Fibroblast of peridontal ligament (primary cell): ENCODE results near the gene SLC29A1.
"Not testable (repeated sequence)": the region's sequence is repeated elsewhere in the genome, so short reads cannot be mapped to it uniquely, and the experiment has no call there.

ENCODE experiments used
- DNase-seq: peaks from one replicate; pipeline ENCODE4 v3.0.0-alpha.2; 2010; ENCODE audit errors: extremely low read depth

Gene SLC29A1

DNA sequence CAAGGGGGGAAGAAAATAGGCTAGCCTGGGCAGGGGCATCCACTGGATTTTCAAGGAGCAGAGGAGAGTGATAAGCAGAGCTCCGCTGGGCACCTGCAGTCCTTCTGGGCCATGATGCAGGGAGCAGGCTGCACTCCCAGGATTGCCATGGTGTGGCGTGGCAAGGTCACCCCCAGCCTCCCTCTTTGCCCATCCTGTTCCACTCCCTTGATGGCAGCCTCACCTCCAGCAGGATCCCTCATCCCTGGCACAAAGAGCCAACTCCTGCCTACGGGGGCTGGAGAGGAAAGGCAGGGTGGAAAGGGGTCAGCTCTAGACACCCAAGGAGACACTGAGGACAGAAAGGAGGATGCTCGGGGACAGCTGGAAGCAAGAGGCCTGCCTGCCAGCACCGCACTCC lies 29.1 kb upstream of the SLC29A1 start:
- DNase-seq = no peak

GRCh38 chr6:44196351-44196750 lies 27.0 kb upstream of the SLC29A1 start:
- DNase-seq = not testable (repeated sequence)

DNA sequence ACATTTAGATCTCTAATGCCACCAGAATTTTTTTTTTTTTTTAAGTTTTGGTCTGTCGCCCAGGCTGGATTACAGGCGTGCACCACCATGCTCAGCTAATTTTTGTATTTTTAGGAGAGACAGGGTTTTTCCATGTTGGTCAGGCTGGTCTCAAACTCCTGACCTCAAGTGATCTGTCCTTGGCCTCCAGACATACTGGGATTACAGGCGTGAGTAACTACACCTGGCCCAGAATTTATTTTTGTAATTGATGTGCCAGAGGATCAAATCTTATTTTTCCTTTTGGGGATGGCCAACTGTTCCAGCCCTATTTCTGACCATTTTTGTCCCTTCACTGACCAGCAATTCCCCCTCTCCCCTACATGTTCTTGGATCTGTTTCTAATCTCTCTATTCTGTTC lies 24.7 kb upstream of the SLC29A1 start:
- no peak for DNase-seq

GRCh38 chr6:44199883-44200282 lies 23.5 kb upstream of the SLC29A1 start:
- DNase-seq = no peak

- DNase-seq = no peak
Measured at GRCh38 chr6:44201200-44201599, 22.2 kb upstream of the SLC29A1 start.

GRCh38 chr6:44201638-44202303 lies 21.6 kb upstream of the SLC29A1 start:
- no peak for DNase-seq

- no peak for DNase-seq
Measured at GRCh38 chr6:44202332-44202971, 20.9 kb upstream of the SLC29A1 start.

DNA sequence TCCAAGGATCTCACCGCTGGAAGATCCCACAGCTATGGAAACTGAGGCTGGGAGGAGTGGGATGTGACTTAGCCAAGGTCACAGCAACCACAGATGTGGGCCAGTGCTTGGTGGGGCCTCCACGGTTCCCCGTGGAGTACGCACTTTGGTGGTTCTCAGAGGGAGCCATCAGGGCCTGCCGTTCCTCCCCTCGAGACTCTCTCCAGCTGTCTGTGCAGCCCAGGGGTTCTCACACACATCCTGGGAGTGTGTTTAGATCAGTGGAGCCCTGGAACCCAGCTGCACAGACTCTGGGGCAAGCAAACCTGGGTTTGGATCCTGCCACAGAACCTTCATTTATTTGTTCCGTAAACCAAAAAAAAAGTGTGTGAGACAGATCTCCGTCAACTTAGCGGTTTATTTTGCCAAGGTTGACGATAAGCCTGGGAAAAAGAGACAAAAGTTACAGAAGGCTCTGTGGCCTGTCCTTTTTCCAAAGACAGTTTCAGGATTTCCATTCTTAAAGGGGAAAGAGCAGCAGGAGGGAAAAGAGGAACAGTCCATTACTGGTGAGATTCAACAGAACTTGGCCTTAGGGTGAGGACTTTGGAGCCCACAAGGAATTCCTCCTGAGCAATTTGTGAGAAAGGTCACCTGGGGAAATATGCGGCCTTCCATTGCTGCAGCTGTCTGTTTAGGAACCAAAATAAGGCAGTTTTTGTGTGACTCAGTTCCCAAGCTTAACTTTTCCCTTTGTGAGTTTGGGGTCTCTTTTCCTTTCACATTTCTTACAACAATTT lies 20.2 kb upstream of the SLC29A1 start:
- DNase-seq = no peak

DNA sequence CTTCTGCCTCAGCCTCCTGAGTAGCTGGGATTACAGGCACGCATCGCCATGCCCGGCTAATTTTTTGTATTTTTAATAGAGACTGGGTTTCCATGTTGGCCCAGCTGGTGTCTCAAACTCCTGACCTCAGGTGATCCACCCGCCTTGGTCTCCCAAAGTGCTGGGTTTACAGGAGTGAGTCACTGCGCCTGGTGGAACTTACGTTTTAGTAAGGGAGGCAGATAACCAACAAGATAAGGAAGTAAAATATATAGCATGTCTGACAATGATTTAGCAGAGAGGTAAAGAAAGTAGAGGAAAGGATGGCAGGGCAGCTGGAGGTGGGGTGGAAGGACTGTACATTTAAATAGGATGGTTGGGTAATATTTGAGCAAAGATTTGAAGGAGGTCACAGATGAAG lies 19.4 kb upstream of the SLC29A1 start:
- DNase-seq = no peak

- DNase-seq = no peak
Measured at GRCh38 chr6:44207966-44208365, 15.4 kb upstream of the SLC29A1 start.

DNA sequence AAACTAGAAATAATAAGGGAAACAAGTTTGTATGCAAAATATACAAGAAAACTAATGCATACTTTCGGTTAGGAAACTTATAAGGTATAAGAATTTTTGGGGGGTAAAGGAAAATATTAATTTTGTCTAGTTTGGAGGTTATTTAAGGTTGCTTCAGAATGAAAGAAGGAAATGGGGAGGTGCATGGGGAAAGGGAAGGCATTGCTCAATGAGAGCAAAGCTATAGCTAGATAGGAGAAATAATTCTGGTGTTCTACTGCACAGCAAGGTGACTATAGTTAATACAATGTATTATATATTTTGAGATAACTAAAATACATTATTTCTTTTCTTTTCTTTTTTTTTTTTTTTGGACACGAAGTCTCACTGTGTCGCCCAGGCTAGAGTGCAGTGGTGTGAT lies 12.1 kb upstream of the SLC29A1 start:
- no peak for DNase-seq

GRCh38 chr6:44214307-44214706 lies 9.1 kb upstream of the SLC29A1 start:
- no peak for DNase-seq

DNA sequence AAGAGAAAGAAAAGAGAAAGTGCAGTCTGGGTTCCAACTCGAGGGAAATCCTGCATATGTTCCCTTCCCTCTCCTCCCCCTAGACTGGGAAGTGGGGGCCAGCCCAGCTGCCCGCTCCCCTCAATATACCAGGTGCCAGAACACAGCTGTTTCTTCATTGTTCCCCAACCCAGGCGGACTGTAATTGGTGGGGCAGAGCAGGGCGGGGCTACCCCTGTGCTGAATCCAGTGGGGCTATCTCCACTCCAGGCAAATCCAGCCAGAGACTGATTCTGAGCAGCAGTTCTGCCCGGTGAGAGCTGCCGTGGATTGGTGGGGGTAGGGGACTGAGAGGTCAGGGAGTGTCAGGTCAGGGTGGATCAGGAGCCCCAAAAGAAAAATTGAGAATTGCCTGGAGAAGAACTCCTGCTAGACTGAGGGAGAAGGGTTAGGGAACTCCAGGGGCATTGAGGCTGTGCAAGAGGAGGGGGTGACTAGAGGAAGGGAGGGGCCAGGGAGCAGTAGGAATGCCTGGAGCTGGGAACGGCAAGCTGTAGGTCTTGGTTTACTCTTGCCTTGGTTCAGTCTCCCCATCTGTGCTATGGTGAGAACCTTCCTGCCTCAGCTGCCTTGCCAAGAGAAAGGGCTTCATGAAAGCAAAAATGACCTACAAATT lies 6.6 kb upstream of the SLC29A1 start, which contains the start of gene MYMX:
Gene MYMX (plus strand): TSS at position 250 of the 655 bp plus-strand sequence. CDS start 546 bp downstream, outside the sequence.
- no peak for DNase-seq

DNA sequence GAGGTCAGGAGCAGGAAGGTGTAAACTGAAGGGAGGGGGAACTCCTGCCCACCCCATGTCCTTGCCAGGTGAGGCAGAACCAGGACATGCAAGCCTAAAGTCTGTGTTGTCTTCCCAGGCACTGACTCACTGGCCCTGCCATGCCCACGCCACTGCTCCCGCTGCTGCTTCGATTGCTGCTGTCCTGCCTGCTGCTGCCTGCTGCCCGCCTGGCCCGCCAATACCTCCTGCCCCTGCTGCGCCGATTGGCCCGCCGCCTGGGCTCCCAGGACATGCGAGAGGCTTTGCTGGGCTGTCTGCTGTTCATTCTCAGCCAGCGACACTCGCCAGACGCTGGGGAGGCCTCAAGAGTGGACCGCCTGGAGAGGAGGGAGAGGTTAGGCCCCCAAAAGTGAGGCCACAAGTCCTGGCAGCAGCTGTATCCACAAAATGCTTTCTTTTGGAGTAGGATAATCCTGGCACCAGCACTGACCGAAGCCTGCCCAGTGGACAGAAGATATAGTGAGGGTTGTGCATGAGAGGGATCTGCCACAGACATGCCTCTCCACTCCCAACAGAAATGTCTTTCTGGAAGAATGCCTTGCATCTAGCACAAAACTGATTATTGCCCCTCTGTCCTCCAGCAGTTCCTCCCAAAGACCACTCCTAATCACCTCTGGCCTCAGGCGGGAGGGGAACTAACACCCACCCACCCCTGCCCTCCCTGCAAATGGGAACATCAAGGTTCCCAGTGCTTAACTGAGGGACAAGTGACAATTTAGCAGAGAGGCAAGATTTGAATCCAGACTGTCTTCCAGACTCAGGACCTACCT lies 5.9 kb upstream of the SLC29A1 start:
- DNase-seq = no peak

DNA sequence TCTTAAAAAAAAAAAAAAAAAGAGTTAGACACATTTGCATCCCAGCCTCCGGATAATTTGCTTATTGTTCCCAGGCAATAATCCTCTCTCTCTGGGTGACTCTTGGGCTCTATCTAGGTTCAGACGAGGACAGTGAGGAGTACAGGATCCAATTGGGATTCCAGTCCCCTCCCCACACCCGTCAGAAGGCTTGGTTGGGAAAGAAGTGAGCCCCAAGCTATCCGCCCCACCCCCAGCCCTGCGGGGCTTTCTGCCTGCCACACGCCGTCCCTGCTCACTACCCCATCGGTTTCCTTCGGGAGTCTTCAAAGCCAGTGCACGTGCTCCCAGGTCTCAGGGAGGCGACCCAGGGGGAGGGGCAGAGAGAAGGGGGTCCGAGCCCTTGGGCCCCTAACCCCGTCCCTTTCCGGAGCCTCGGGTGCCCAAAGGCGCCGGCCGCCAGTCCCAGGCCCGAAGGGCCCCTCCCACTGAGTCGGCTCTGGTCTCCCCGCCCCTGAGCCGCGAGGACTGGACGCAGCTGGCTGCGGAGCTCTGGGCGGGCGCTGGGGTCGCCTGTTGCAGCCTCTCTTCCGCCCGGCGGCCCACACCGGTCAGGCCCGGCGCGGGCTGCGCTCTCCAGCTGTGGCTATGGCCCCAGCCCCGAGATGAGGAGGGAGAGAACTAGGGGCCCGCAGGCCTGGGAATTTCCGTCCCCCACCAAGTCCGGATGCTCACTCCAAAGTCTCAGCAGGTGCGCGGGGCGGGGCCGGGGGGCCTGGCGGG lies 4.2 kb upstream of the SLC29A1 start:
- DNase-seq = peak; percentile 12

DNA sequence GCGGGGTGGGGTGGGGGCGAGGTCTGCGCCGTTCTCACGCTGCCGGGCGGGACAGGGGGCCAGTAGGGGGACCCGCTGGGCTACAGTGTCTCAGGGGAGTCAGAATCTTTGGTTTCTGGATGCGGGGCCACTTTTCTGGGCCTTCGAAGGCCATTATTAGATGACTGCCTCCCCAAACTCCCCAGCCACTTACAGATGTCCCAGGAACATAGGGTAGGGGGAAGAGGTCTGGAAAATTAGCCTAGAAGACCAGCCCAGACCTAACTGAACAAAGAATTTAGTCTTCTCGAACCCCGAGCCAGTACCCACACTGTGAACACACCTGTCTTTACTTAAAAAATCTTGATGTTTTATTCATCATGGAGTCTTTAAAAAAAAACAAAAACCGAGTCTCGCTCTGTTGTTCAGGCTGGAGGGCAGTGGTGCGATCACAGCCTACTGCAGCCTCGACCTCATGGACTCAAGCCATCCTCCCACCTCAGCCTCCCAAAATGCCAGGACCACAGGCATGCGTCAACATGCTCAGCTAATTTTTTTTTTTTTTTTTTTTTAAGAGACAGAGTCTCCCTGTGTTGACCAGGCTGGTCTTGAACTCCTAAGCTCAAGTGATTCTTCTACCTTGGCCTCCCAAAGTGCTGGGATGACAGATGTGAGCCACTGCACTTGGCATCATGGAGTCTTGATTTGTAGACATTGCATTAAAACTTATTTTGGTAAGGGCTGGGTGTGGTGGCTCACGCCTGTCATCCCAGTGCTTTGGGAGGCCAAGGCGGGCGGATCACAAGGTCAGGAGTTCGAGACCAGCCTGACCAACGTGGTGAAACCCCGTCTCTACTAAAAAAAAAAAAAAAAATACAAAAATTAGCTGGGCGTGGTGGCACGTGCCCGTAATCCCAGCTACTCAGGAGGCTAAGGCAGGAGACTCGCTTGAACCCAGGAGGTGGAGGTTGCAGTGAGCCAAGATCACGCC lies 3.3 kb upstream of the SLC29A1 start:
- DNase-seq = no peak

GRCh38 chr6:44220913-44221290 lies 2.5 kb upstream of the SLC29A1 start:
- DNase-seq = no peak

- DNase-seq = peak; percentile 67
Measured at GRCh38 chr6:44221291-44221960, 2.0 kb upstream of the SLC29A1 start.

DNA sequence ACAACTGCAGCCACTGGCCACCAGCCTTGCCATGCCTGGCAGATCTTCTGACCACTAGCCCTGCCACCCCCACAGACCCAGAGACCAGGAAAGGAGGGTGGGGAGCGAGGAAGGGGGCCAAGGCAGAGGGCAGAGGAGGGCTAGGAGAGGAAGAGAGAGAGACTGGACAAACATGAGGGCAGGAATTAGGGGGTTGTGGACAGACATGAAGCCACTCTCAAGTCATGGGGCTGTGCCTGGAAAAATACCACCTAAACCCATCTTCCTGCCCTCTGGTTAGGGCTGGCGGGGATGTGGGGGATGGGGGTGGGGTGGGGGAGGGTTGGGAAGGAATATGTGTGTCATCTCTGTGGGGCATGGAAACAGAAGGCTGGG lies 1.4 kb upstream of the SLC29A1 start:
- no peak for DNase-seq
